NCI-H1436 treated with DMSO at 0.1 percent for 48 hours (cell line): ENCODE measurements around the gene TSPAN9.
A peak's percentile ranks its signal among the peaks of the same experiment; 100 is the strongest.

Experiments
- DNase-seq: peaks from one replicate; lab custom pipeline; 2025; lab: John Stamatoyannopoulos, UW

TSPAN9 gene, protein sequence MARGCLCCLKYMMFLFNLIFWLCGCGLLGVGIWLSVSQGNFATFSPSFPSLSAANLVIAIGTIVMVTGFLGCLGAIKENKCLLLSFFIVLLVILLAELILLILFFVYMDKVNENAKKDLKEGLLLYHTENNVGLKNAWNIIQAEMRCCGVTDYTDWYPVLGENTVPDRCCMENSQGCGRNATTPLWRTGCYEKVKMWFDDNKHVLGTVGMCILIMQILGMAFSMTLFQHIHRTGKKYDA

GRCh38 chr12:3076730-3077571 is at the start of gene TSPAN9:
Gene TSPAN9 (plus strand): TSS chr12:3077379. CDS start chr12:3201194, 123,815 bp downstream.
- DNase-seq = no peak

DNA sequence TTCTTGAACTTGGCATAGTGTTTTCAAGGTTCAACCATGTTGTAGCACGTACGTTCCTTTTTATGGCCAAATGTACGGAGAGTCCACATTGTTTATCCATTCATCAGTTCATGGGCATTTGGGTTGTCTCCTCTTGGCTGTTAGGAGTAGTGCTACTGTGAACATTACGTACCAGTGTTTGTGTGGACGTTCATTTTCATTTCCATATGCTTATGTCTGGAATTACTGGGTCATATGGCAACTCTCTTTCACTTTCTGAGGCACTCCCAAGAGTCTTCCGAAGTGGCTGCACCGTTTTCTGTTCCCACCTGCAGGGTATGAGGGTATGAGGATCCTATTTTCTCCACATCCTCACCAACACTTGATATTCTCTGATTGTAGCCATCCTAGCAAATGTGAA is 49.1 kb upstream of the TSPAN9 start:
- no peak for DNase-seq

- DNase-seq = no peak
These were observed 46.3 kb upstream of the TSPAN9 start for GRCh38 chr12:3030821-3031429.

GRCh38 chr12:3032161-3032560 is 45.0 kb upstream of the TSPAN9 start:
- no peak for DNase-seq

DNA sequence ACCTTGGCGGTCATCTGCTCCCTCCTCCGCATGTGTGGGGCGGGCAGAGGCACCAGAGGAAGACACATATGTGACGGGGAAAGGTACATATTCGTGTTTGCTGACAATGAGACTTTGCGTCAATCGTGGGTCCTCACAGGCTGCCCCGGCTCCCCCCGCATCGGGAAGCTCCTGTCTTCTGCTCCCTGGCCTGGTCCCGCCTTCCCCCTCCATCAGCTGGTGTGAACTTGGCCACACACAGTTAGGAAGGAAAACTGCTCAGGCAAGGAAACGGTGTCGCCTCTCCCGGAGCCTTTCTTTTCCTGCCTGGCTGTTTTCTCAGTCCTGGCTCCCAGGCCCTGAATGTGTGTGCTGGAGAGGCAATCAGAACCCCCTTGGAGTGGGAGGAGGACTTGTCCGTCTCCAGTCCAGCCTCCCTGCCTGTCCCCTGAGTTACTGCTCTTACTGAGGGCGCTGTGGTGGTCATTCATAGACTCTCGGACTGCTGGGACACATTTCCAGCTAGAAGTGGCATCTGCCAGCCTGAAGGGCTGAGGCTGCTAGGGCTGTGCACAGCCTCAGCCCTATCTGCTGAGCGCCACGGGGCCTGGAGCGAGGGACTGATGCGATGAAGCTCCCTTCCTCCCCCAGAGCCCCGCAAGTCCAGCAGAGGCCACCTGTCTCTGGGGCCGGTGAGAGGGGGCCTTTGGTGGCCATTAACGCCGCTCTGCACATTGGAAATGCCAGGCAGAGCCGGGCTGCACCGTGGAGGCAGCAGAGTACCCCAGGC is 44.2 kb upstream of the TSPAN9 start:
- no peak for DNase-seq

DNA sequence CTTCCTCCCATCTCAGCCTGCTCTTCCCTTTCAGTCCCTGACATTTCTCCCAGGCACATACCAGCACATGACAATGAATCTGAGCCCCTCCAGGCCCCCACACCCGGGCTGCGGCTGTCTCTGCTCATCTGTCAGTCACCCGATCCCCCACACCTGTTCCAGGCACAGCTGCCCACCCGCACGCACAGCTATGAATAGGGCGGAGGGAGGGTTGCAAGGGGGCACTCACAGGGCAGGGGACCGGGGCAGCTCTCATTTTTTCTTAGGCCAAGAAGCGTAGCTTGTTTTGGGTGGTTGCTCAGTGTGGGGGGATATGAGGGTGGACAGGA is 43.7 kb upstream of the TSPAN9 start:
- no peak for DNase-seq

DNA sequence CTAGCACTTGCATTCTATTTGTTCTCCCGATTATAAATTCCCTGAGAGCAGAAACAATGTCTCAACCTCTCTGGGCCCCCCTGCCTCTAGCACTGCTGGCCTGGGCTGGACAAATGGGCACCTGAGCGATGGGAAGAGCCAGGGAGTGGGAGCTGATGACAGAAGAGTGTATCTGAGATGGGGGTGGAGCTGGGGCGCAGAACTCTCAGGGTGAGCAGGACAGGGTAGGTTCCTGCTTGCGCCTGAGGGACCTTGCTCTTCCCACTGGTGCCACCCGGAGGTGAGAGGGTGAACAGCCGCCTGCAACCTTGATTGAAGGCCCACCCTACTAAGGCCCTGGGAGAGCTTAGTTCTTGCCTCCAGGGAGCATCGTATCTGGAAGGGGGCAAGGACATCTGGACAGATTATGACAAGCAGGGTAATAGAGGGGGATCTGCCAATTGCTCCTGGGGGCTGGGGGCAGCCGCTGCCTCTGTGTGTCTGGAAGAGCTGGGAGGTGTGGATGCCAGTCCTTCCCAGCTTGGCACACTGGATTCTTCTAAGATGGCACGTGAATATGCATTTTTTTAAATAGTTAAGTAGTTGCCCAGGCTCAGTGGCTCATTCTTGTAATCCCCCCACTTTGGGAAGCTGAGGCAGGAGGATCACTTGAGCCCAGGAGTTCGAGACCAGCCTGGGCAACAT is 43.0 kb upstream of the TSPAN9 start:
- no peak for DNase-seq

GRCh38 chr12:3035171-3035570 is 42.0 kb upstream of the TSPAN9 start:
- DNase-seq = no peak

- DNase-seq = no peak
These were observed 41.1 kb upstream of the TSPAN9 start for GRCh38 chr12:3035815-3036702.

DNA sequence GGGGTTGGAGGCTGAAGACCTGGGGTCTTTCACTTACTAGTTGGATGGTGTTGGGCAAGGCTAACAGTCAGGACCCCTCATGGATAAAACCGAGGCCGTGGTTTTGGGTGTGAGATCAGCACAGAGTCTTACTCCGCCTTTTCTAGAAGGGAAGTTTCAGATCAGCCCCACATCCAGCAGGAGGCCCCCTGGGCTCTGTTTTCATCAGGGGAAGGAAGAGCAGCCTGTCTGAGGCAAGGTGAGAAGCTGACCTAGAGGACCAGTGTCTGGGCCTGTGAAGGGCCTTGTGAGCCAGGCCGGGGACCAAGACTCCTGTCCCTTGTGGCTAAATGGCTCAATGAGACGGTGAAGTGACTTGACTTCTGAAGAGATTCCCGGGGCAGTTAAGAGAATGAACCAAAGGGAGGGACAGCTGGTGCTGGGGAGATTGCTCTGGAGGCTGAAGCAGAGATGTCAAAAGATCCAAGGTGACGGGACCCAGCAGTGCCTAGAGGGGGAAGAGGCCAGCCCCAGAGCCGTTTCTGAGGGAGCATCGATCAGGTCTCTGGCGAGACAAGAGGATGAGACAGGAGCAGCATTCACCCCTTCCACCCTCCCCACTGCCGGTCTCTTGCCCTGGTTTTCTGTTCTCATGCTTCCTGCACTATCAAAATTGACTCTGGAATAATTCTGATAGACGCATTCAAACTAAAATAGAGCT is 40.1 kb upstream of the TSPAN9 start:
- DNase-seq = no peak

GRCh38 chr12:3038166-3038565 is 39.0 kb upstream of the TSPAN9 start:
- DNase-seq = no peak

GRCh38 chr12:3038926-3039510 is 38.2 kb upstream of the TSPAN9 start:
- DNase-seq = no peak

DNA sequence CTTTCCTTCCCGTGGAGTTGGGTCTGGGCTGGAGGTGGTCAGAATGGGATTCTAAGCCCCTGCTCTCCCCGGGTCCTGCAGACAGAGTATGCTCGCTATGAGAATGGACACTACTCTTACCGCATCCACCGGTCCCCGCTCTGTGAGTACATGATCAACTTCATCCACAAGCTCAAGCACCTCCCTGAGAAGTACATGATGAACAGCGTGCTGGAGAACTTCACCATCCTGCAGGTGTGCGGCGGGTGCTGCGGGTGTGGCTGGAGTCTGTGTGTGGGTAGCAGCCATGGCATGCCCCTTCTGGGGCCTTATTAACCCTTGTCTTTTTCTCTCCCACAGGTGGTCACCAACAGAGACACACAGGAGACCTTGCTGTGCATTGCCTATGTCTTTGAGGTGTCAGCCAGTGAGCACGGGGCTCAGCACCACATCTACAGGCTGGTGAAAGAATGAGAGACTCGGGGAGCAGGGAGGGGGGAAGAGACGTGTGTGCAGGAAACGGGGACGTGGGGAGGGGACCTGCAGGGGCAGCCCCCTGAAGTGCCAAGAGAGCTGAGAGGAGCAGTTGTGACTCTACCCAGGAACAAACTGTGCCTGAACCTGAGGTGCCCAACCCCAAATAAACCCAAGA is 37.0 kb upstream of the TSPAN9 start:
- DNase-seq = no peak

GRCh38 chr12:3040663-3041544 is 36.3 kb upstream of the TSPAN9 start:
- no peak for DNase-seq

GRCh38 chr12:3041558-3042164 is 35.5 kb upstream of the TSPAN9 start:
- peak; percentile 70 for DNase-seq

DNA sequence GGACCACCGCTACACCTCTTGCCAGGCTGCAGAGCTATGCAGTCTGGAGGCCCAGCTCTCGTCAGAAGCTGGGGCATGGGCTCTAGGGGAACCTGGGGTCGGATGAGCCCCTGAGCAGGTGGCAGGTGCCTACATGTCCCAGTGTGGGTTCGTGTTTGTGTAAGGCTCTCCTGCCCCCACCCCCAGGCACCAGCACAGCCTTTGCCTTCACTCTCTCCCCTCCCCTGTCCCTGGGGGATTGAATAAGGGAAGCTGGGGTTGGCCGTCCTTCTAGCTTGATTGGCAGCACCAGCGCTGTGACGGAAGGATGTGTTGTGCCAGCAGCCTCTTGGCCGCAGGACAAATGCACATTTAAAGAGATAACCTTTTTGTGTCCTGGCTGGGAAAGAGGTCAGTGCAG is 34.8 kb upstream of the TSPAN9 start:
- DNase-seq = no peak

- no peak for DNase-seq
These were observed 34.4 kb upstream of the TSPAN9 start for GRCh38 chr12:3042826-3043225.

DNA sequence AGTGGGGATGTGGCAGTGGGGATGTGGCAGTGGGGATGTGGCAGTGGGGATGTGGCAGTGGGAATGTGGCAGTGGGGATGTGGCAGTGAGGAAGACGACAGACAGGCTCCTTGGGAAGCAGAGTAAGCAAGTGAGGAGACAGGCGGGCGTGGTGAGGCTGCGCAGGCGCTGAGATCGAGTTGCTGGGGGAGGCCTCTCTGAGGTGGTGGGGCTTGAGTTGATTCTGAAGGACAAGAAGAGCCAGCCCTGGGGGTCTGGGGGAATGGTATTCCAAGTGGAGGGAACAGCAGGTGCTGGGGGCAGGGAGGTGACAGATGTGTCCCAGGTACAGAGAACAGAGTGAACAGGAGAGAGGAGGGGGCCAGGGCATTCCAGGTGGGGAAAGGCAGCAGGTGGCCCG is 33.8 kb upstream of the TSPAN9 start:
- DNase-seq = no peak
